Fibroblast of pulmonary artery (primary cell): Measurements from ENCODE around the gene SLC16A11.

Source experiments
- DNase-seq: peaks from one replicate; pipeline ENCODE4 v3.0.0-alpha.2; 2010; ENCODE audit warnings: low read depth
- H3K4me3 ChIP-seq: replicated peaks from 2 replicates; pipeline ENCODE4 v1.5.1; 2011; ENCODE audit warnings: low read depth, mild to moderate bottlenecking, control low read depth, low read length, moderate library complexity
- CTCF ChIP-seq: IDR thresholded peaks from 2 replicates; pipeline ENCODE4 v1.5.1; 2011; ENCODE audit warnings: mild to moderate bottlenecking, control low read depth, low read length, inconsistent platforms; ENCODE audit errors: missing control alignments

Gene SLC16A11

GRCh38 chr17:7019367-7019766, 24.5 kb downstream of the SLC16A11 start:
- TF ChIP-seq CTCF: no peak
- H3K4me3 ChIP-seq: no peak overlapping the region
- no peak for DNase-seq

- no peak overlapping the region for H3K4me3 ChIP-seq
Observed at GRCh38 chr17:7018331-7018964, 25.4 kb downstream of the SLC16A11 start.

GRCh38 chr17:7017827-7018200, 26.1 kb downstream of the SLC16A11 start:
- no peak for TF ChIP-seq CTCF
- DNase-seq: no peak
- H3K4me3 ChIP-seq: no peak overlapping the region

More at GRCh38 chr17:7018331-7018964, 25.4 kb downstream of the SLC16A11 start:
- no peak for DNase-seq
- no peak for TF ChIP-seq CTCF

GRCh38 chr17:7016886-7017826, 26.7 kb downstream of the SLC16A11 start:
- H3K4me3 ChIP-seq: no peak overlapping the region
- DNase-seq: no peak
- TF ChIP-seq CTCF: no peak

GRCh38 chr17:7016418-7016817, 27.5 kb downstream of the SLC16A11 start:
- TF ChIP-seq CTCF: no peak
- DNase-seq: no peak
- no peak overlapping the region for H3K4me3 ChIP-seq

GRCh38 chr17:7014995-7015958, 28.6 kb downstream of the SLC16A11 start:
- DNase-seq: peak; percentile 50
- TF ChIP-seq CTCF: no peak
- peak overlapping the region; percentile 88 for H3K4me3 ChIP-seq
